GM21515 (cell line): ENCODE measurements around the gene PPT2.
"Not testable (repeated sequence)": the region's sequence is repeated elsewhere in the genome, so short reads cannot be mapped to it uniquely, and the experiment has no call there.

Experiments used
- ATAC-seq: cut with Tn5 transposase; IDR thresholded peaks from one replicate; pipeline ENCODE4 v1.9.1; 2021; ENCODE audit not compliant: unreplicated experiment

PPT2 gene

DNA sequence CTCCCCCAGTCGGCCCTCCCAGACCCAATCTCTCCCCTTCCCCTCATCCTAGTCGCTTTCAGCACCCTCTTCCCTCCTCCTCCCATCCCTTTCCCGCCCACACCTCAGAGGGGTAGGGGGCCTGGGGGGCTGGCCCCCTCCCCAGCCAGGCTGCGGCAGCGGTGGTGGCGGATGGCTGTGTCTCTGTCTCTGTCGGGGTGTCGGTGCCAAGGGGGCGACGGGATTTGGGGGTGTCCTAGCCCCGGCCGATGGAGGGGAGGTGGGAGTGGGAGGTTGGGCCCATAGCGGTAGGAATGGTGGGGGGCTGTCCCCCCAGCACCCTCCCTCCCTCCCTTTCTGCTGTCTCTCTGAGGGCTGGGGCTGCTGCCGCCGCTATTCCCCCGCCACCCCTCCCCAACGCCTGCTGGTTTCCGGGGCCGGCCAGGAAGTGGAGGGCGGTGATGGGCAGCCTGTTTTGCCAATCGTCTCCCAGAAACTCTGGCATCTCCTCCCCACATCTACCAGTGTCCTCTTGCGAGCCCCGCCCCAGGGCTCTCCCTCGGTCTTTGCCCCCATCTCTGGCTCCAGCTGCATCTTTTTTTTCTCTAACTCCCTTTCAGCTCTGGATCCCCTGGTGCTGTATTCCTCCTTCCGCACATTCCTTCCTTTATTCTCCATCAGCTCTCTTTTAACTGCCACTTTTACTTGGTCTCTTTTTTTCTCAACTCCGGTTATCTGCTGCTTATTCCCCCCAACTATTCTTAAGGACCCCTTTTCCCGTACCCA lies 22.0 kb downstream of the PPT2 start, which contains the start of gene AGPAT1:
Gene AGPAT1 (minus strand): TSS at position 374 of the 765 bp plus-strand sequence. CDS start 4,588 bp downstream, outside the sequence.
- ATAC-seq, result peak; percentile 42

- ATAC-seq, result no peak
Measured at GRCh38 chr6:32176476-32177182, 22.7 kb downstream of the PPT2 start.

DNA sequence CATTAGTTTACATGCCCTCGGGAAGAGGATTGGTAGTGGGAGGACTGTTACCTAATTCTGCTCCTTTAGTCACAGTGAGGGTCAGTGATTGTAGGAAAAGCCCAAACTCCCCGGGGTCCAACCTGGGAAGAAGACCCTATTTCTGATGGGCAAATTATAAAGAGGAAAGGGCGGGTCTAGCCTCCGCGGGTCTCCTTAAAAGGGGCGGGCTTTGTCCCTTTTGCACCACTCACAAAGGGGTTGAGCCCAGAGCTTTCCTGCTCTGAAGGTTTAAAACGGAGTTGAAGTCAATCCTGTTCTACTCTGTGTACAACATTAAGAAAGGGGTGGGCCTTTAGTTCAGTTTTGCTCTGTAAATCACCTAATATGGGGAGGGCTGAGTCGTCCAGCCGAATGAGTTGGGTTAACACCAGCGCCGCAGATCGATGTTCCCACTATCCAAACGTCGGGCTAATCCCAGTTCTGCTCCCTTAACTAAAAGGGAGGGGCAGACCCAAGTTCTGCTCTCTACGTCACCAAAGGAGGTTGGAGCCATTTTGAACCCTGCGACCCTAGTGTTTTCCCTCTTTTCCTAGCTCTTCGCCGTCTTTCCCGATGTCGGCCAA lies 23.3 kb downstream of the PPT2 start:
- no peak for ATAC-seq

DNA sequence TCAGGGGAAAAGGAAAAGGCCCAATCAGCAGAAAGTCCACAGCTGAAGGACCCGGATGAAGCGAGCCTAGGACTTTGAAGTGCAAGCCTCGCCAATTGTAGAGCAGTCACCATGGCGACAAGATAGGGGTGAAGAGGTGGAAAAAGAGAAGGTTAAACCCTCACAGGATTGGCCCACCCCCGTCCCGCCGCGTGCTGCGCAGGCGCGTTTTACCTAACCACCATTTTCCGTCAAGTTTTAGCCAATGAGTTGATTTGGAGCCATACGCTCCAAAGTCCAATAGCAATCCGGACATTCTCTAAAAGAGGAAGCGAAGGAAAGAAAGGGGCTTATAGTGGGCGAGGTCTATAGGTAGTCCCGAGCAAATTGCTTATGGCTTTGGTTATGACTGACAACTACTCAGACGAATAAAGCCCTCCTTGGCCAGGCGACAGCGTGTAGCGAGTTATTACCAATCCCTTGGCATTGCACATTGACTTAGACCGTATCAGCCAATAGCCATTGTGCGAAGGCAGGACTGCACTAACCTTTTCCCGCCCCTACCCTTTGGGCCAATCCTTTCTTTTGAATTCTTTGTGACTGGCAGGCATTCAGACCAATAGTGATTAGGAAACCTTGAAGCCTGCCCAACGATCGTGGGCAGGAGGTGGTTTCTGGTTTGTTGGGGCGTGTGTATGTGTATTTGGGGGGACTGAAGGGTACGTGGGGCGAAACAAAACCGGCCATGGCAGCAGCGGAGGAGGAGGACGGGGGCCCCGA lies 24.0 kb downstream of the PPT2 start, which contains the start of gene RNF5:
Gene RNF5 (plus strand): TSS at position 618 of the 759 bp plus-strand sequence. CDS start 107 bp downstream, at position 725.
- peak; percentile 75 for ATAC-seq

DNA sequence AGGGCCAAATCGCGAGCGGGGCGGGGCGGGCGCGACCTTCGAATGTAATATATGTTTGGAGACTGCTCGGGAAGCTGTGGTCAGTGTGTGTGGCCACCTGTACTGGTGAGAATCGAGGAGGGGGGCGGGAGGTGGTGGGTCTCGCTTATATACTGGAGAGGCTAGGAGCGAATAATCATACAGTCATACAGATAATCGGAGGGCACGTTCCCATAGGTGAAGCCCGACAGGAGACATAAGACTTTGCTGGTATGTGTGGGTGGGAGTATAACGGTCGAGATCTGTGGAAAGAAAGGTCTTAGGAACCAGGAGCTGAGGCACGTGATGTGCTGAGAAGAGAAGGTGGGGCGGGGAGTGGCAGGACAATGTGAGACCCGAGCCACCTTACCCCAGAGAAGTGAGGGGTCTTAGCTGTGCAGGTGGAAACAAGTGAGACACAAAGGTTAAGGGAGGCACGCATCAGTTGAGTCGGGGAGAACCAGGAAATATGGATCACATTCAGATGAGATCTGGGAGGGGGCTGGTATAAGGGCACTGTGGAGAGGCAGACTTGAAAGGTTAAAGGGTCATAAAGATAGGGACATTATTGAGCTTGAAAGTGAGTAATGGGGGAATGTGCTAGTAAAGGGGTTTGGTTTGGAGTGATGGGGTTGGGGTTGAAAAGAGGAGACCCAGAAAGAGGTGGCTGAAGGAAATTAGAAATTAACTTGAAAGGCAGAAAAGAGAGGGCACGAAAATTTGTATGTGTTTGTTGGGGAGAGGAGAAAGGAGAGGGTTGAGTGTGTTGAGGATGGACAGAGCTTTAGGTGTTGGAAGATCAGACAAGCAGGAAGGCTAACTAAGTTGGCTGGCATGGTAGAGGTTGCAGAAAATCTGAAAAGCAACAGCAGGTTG lies 24.9 kb downstream of the PPT2 start:
- no peak for ATAC-seq

GRCh38 chr6:32179766-32180405 lies 25.9 kb downstream of the PPT2 start:
- no peak for ATAC-seq

DNA sequence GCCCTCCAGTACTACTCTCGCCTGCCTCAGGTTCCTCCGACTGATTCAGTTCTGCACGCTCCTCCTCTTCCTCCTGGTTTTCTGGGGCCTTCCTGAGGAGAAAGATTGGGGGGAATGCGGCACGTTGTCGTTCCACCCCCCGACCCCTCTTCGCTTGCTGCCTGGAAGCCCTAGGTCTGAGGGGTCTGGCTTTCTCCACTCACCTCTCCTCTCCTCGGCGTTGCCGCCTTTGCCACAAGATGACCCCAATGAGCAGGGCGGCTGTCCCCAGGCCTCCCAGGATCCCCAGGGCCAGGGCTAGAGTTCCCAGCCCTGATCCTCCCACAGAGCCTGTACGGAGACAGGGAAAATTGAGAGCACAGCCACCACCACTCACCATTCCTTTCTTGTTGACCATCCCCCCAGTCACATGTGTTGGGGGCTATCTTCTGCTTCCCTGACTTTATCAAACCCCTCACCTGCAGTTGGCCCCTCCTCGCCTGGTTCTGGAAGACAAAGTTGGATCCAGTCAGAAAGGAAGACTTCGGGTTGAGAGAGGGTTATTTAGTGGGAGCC lies 27.3 kb downstream of the PPT2 start:
- no peak for ATAC-seq

- no peak for ATAC-seq
Measured at GRCh38 chr6:32181915-32182529, 28.1 kb downstream of the PPT2 start.

DNA sequence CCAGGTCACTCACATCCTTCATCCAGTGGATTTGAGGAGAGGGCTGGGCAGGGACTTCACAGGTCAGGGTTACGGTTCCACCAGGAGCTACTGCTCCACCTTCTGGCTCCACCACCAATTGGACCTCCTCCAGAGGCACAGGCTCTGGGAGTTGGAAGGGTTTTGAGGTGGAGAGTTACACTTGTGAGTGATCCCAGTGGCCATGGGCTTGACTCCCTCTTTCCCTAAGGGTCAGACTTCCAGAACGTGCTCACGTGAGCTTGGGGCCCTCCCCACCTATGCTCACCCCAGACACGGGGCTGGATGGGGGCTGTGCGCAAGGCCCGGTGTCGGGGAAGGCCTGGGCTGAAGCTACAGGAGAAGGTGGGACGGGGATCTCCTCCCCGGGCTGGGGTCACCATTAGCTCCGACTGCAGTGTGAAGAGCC lies 28.6 kb downstream of the PPT2 start:
- ATAC-seq, result no peak

- no peak for ATAC-seq
Measured at GRCh38 chr6:32183030-32183429, 29.1 kb downstream of the PPT2 start.

GRCh38 chr6:32183483-32184083 lies 29.6 kb downstream of the PPT2 start:
- ATAC-seq, result no peak

GRCh38 chr6:32184084-32184640 lies 30.2 kb downstream of the PPT2 start, which contains the start of gene AGER:
Gene AGER (minus strand): TSS chr6:32184253. CDS start chr6:32184222, 31 bp downstream.
- ATAC-seq, result no peak

GRCh38 chr6:32185681-32186131 lies 31.8 kb downstream of the PPT2 start:
- ATAC-seq, result not testable (repeated sequence)

DNA sequence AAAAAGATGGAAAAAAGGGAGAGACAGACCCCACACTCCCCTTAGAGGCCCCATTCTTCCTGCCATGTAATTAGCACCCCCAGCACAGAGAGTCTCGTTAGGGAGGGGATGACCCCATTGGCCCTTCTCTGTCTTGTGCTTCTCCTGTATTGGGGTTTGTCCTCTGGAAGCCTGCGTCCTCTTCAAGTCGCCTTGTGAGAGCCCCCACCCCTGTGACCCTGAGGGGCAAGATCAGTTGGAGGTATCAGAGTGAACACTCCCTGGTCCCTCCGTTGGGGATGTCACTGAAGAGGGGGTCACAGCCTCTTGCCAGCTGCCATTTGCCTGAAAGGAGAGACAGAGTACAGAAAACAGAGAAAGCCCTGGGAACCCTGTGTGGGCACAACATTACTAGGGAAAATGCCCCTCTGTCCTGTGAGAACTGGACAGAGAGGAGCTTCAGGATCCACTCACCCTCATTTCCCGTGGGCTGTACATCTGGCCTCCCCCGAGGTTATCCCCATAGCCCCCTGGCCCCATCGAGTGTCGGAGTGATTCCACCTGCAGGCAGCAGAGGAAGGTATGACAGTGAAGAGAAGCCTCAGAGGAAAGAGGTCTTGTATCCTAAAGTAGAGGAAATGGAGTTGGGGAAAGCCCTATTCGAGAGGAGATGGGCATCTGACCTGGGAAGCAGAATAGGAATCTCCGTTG lies 32.4 kb downstream of the PPT2 start:
- not testable (repeated sequence) for ATAC-seq

- ATAC-seq, result no peak
Measured at GRCh38 chr6:32187009-32187709, 33.2 kb downstream of the PPT2 start.

- ATAC-seq, result not testable (repeated sequence)
Measured at GRCh38 chr6:32187725-32188380, 33.9 kb downstream of the PPT2 start.
